Measurements from ENCODE around the gene ITPA. TPM values are rescaled to one million over a fixed set of nuclear protein-coding genes. Genes with fewer than 3 reads are reported as not detected.

The ITPA gene
- total RNA-seq, 1 donor from 2014 or later, result 40.9 TPM

DNA sequence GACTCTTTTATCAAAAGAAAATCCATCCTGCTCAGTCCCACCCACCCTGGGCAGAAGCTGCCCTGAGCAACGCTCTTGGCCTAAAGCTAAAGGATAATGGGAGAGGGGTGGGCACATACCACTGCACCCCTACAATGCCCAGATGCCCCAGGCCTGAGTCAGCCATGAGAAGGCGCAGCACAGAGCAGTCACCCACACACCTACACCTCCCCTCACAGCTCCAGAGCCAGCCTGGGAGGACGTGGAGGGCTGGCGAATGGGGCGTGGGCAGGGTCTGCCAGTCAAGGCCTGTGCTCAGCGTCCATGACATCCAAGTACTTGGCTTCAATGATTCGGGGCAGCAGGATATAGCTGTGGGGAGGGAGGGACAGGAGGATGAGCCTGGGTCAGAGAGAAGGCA is 18.2 kb downstream of the ITPA start:
- H3K36me3 ChIP-seq, result peaks cover 18% of the 10 kb centered on the region
- H3K27me3 ChIP-seq (ENCODE audit: low read depth), result no peaks in the 10 kb centered on the region
- ATAC-seq (no peak), DNase-seq (no peak)
- TF ChIP-seq, protein P1, sequence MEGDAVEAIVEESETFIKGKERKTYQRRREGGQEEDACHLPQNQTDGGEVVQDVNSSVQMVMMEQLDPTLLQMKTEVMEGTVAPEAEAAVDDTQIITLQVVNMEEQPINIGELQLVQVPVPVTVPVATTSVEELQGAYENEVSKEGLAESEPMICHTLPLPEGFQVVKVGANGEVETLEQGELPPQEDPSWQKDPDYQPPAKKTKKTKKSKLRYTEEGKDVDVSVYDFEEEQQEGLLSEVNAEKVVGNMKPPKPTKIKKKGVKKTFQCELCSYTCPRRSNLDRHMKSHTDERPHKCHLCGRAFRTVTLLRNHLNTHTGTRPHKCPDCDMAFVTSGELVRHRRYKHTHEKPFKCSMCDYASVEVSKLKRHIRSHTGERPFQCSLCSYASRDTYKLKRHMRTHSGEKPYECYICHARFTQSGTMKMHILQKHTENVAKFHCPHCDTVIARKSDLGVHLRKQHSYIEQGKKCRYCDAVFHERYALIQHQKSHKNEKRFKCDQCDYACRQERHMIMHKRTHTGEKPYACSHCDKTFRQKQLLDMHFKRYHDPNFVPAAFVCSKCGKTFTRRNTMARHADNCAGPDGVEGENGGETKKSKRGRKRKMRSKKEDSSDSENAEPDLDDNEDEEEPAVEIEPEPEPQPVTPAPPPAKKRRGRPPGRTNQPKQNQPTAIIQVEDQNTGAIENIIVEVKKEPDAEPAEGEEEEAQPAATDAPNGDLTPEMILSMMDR (IDR thresholded peaks at IDR 0.05), result no peak
- no peaks in the 10 kb centered on the region for H3K9me3 ChIP-seq
- no peak overlapping the region for H3K4me3 ChIP-seq
- no peak overlapping the region for H3K27ac ChIP-seq
- intact Hi-C loops (cut with DNase I), result no loop called here
- no peaks in the 10 kb centered on the region for H3K4me1 ChIP-seq

DNA sequence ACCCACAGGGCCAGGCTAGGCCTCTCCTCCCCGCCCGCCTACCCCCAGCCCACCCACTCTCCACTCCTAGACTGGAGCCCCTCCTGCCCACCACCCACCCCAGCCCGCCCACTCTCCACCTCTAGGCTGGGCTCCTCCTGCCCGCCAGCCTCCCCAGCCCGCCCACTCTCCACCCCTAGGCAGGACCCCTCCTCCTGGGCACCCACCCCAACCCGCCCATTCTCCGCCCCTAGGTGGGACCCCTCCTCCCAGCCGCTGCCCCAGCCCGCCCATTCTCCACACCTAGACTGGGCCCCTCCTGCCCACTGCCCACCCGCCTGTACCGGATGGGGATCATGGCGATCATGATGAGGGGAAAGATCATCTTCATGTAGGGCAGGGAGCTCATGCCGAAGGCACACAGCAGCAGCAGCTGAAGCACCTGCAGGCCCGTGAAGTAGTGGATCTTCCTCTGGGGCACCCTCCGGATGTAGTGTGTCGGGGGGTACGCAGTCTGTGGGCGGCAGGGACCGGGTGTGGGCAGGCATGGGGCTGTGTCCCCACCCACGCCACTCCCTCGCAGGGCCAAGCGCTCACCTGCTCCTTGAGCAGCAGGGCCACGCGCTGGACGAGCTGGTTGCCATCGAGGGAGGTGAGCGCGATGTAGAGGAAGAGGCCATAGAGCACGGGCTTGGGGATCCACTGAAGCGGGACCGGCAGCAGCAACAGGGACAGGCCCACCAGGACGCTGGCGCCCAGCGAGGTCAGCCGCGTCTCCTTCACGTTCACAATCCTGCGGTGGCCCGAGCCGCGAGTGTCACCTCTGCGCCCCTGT is 18.8 kb downstream of the ITPA start:
- no peak overlapping the region for H3K27ac ChIP-seq
- no peak overlapping the region for H3K4me3 ChIP-seq
- ATAC-seq, result no peak
- no peaks in the 10 kb centered on the region for H3K27me3 ChIP-seq (ENCODE audit: low read depth)
- TF ChIP-seq, protein P1 (IDR thresholded peaks at IDR 0.05), result no peak
- intact Hi-C loops (cut with DNase I), result no loop called here
- H3K36me3 ChIP-seq, result peaks cover 11% of the 10 kb centered on the region
- H3K4me1 ChIP-seq, result no peaks in the 10 kb centered on the region
- H3K9me3 ChIP-seq, result no peaks in the 10 kb centered on the region
- DNase-seq, result no peak

DNA sequence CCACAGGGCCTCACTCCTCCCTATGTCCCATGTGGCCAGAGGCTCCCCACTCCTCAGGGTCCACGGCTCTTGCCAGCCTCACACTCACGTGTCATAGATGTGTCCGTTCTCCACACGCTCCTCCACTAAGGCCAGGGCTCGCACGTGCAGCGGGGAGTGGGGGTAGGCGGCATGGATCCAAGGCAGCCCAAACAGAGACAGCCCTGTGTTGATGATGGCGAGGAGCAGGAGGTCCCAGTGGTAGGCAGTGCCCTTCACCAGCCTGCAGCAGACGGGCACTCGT is 19.4 kb downstream of the ITPA start:
- intact Hi-C loops (cut with DNase I), result no loop called here
- no peak overlapping the region for H3K4me3 ChIP-seq
- no peak for ATAC-seq
- H3K4me1 ChIP-seq, result no peaks in the 10 kb centered on the region
- H3K36me3 ChIP-seq, result peaks cover 6% of the 10 kb centered on the region
- TF ChIP-seq, protein P1 (IDR thresholded peaks at IDR 0.05), result no peak
- H3K27me3 ChIP-seq (ENCODE audit: low read depth), result no peaks in the 10 kb centered on the region
- no peak for DNase-seq
- H3K27ac ChIP-seq, result no peak overlapping the region
- H3K9me3 ChIP-seq, result no peaks in the 10 kb centered on the region

DNA sequence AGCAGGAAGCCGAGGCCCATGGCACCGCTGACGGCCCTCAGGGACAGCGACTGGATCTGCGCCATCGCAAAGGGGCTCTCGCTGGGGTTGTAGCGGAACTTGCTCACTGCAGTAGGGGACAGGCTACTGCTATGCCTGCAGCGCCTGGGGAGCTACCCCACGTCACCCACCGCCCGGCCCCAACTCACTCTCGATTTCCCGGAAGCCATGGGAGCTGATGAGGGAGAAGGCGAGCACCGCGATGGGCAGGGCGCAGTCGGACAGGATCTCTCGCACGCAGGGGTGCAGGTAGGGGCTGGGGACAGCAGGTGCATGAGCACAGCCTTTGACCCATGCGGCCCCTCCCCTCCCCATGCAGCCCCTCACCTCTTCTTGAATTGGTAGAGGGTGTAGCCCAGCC is 19.9 kb downstream of the ITPA start:
- DNase-seq, result no peak
- no peak overlapping the region for H3K27ac ChIP-seq
- peaks cover under 1% of the 10 kb centered on the region for H3K27me3 ChIP-seq (ENCODE audit: low read depth)
- TF ChIP-seq, protein P1 (IDR thresholded peaks at IDR 0.05), result no peak
- no peak overlapping the region for H3K4me3 ChIP-seq
- ATAC-seq, result no peak
- intact Hi-C loops (cut with DNase I), result no loop called here
- H3K36me3 ChIP-seq, result peaks cover 4% of the 10 kb centered on the region
- H3K4me1 ChIP-seq, result no peaks in the 10 kb centered on the region
- no peaks in the 10 kb centered on the region for H3K9me3 ChIP-seq

DNA sequence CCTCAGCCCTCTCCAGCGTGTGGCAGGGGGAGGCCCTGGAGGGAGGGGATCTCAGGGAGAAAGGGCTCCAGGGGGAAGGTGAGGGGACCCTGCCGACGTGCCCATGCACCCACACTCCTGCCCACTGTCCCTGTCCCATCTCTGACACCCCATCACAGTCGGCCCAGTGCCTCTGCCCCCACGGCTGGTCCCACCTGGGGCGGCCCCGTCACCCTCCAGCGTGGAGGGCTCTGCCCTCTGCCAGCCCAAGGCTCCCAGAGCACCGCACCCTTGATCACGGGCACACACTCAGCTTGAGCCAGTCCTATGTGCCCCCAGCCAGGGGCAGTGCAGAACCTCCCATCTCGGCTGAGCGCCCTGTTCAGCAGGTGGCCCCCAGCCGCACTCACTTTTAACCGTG is 20.5 kb downstream of the ITPA start:
- no peak overlapping the region for H3K27ac ChIP-seq
- H3K9me3 ChIP-seq, result no peaks in the 10 kb centered on the region
- TF ChIP-seq, protein P1 (IDR thresholded peaks at IDR 0.05), result no peak
- DNase-seq, result no peak
- H3K36me3 ChIP-seq, result no peaks in the 10 kb centered on the region
- H3K4me1 ChIP-seq, result no peaks in the 10 kb centered on the region
- intact Hi-C loops (cut with DNase I), result no loop called here
- H3K4me3 ChIP-seq, result no peak overlapping the region
- peaks cover 5% of the 10 kb centered on the region for H3K27me3 ChIP-seq (ENCODE audit: low read depth)
- ATAC-seq, result no peak
